GM19452 (cell line): ENCODE results near the gene TBCD.
"Not testable (repeated sequence)": the region's sequence is repeated elsewhere in the genome, so short reads cannot be mapped to it uniquely, and the experiment has no call there.

Source experiments
- ATAC-seq: cut with Tn5 transposase; IDR thresholded peaks from one replicate; pipeline ENCODE4 v1.9.1; 2021; ENCODE audit not compliant: unreplicated experiment

Gene TBCD

DNA sequence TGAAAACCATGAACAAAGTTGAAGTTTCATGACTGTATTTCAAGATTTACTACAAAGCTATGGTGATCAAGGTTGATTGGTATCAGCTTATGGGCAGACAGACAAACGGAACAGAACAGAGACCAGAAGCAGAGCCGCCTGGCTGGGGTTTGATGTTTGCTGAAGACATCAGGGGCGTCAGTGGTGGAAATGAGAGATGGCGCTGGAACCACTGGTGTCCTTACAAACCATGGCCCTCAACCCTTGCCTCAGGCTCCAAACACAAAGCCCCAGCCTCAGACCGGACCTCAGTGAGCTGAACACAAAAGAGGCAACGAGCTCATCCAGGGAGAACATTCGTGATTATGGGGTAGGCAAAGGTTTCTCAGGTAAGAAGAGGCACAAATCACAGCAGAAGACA lies 214.6 kb downstream of the TBCD start:
- no peak for ATAC-seq

GRCh38 chr17:82967268-82968032 lies 215.6 kb downstream of the TBCD start:
- no peak for ATAC-seq

GRCh38 chr17:82968033-82968841 lies 216.4 kb downstream of the TBCD start:
- ATAC-seq = not testable (repeated sequence)

DNA sequence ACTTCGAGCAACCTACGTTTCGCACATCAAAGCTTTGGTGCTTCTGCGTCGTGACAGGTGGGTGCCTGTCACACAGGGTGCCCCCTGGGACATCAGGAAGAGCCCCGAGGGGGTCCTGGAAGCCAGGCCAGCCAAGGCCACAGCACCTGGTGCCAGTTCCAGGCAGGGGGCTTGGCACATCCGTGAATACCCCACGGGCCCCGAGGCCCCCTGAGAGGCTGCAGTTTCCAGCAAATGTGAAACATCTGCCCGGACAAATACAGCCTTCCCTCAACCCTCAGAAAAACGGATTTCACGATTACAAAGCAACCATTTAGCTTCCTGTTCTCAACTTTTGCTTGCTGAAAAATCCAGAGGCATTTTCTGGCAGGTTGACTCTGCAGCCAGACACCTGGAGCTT lies 218.2 kb downstream of the TBCD start:
- no peak for ATAC-seq

- ATAC-seq = no peak
Measured at GRCh38 chr17:82970818-82971590, 219.1 kb downstream of the TBCD start.

- ATAC-seq = no peak
Measured at GRCh38 chr17:82972836-82973372, 221.0 kb downstream of the TBCD start.

- ATAC-seq = no peak
Measured at GRCh38 chr17:82973456-82974135, 221.7 kb downstream of the TBCD start.

GRCh38 chr17:82974136-82974952 lies 222.5 kb downstream of the TBCD start:
- ATAC-seq = no peak

DNA sequence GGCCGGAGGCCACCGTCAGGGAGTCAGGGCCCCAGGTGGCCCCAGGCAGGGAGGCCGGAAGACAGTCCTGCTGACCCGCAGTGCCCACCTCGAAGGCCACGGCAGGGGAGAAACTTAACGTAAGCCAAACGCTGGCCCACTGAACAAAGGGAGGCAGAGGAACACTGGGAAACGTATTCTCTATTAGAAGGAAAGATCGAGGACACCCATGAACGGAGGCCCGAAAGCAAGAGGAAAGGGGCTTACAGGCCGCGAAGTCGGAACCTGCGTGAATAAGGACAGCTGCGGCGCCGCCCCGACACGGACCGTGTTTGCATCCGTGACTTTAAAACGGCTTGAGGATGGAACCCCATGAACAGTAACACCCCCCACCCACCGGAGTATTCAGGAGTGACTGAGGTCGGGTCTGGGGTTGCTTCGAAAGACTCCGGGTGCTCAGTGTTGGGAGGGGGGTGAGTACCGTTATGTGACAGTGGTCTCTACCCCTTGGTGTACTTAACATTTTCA lies 225.2 kb downstream of the TBCD start:
- ATAC-seq = no peak

DNA sequence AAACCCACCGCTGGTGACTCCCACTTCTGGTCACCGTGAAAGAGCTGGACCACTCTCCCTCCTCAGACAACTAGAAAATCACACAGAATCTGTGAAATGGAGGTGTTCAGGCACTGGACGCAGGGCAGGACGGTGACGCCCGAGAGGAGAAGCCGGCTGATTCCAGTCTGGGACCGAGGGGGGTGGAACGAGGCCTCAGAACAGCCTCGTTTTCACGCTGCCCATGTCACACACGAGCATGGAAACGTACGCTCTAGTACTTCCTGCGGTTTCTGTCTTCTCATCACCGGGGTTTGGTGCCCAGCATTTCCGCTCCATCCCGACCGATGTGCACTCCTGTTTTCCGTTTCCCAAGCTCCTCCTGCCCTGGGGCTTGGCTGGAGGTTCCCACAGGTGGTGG lies 225.7 kb downstream of the TBCD start:
- no peak for ATAC-seq

- ATAC-seq = no peak
Measured at GRCh38 chr17:82978765-82979349, 227.0 kb downstream of the TBCD start.

- no peak for ATAC-seq
Measured at GRCh38 chr17:82979718-82980117, 227.9 kb downstream of the TBCD start.

GRCh38 chr17:82980632-82981031 lies 228.8 kb downstream of the TBCD start:
- no peak for ATAC-seq

DNA sequence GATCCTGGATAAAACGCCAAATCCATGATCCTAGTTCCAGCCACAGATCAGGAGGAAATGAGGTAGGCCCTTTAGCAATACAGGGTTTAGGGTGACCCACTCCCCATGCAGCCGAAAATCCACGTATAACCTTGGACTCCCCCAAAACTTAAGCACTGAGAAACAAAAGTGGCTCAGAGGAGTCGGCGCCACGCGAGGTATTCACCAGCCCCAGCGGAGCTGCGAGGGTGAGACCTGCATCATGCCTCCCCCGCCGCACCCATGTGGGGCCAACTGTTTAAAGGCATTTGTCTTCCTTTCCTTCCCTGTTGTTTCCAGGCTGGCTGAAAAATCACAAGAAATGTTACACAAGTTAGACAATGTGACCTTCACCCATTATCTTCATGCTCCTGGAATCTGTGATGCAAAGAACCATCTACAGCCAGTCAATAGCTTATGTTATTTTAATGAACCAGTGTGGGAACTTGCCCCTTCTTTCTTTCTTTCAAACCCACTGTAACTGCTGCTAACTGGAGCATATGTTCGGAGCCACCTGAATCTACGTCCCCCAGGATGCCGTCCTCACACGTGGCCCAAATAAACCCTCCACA lies 229.4 kb downstream of the TBCD start:
- ATAC-seq = no peak

- ATAC-seq = no peak
Measured at GRCh38 chr17:82983510-82984248, 231.8 kb downstream of the TBCD start.

DNA sequence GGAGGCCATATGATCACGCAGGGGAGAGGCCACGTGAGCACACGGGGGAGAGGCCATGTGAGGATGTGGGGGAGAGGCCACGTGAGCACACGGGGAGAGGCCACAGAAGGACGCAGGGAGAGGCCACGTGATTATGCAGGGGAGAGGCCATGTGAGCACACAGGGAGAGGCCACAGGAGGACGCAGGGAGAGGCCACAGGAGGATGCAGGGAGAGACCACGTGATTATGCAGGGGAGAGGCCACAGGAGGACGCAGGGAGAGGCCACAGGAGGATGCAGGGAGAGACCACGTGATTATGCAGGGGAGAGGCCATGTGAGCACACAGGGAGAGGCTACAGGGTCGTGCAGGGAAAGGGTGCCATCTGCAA lies 232.4 kb downstream of the TBCD start:
- ATAC-seq = not testable (repeated sequence)

DNA sequence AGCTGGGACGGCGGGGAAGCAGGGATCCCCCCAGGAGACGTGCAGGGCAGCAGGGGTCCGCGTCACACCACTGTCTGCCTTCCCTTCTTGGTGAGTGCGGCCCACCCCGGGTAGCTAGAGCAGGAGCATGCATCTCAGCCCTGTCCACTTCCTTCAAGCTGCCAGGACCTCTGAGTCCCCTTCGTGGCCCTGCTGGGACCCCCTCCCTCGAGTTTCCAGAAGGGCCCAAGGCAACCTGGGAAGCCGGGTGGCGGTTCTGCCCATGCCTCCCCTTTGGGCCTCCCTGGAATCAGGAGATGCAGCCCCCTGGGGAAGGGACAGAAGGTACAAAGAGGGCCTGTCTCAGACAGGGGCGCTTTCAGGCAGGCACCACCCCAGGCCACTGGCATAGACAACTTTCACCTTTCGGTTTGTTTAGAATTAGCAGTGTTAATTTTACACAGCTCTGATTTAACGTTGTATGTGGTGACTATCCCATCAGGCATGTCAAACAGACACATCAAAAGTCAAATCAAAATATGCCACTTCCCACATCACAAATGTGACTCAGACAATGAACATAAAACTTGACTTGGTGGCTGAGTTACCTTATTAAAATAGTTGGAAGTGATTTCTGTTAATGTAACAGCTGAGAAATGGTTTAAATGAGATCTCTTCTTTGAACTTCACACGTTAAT lies 233.0 kb downstream of the TBCD start:
- no peak for ATAC-seq

- ATAC-seq = no peak
Measured at GRCh38 chr17:82985428-82985805, 233.6 kb downstream of the TBCD start.
